GM12801 (cell line): ENCODE results near the gene SSH3.

Experiments
- TF ChIP-seq, protein P1 (sequence below): IDR thresholded peaks from one replicate; pipeline ENCODE4 v1.5.1; 2011; ENCODE audit warnings: control low read depth; ENCODE audit not compliant: insufficient read length; ENCODE audit errors: extremely low read depth

SSH3 gene

DNA sequence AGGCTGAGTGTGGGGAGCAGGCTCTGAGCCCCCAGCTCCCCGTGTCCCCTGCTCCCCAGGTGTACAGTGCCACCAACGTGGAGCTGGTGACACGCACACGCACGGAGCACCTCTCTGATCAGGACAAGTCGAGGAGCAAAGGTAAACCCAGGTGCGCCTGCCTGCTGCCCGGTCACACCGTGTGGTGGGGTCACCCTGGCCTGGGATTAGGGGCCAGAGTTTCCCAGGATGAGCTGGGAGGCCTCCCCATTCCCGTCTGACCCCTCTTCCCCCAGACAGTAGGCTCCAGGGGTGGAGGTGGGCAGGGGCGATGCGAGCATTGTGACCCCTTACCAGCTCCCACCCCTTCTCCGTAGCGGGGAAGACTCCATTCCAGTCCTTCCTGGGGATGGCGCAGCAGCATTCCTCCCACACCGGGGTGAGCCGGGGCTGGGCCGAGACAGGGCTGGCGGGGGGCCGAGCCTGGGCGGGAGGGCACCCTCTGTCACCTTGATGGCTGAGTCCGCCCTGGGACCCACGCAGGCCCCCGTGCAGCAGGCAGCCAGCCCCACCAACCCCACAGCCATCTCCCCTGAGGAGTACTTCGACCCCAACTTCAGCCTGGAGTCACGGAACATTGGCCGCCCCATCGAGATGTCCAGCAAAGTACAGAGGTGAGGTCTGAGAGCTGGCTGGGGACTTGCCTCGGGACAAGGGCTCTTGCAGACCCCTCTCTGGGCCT, 3.7 kb upstream of the SSH3 start:
- TF ChIP-seq, protein P1, sequence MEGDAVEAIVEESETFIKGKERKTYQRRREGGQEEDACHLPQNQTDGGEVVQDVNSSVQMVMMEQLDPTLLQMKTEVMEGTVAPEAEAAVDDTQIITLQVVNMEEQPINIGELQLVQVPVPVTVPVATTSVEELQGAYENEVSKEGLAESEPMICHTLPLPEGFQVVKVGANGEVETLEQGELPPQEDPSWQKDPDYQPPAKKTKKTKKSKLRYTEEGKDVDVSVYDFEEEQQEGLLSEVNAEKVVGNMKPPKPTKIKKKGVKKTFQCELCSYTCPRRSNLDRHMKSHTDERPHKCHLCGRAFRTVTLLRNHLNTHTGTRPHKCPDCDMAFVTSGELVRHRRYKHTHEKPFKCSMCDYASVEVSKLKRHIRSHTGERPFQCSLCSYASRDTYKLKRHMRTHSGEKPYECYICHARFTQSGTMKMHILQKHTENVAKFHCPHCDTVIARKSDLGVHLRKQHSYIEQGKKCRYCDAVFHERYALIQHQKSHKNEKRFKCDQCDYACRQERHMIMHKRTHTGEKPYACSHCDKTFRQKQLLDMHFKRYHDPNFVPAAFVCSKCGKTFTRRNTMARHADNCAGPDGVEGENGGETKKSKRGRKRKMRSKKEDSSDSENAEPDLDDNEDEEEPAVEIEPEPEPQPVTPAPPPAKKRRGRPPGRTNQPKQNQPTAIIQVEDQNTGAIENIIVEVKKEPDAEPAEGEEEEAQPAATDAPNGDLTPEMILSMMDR: no peak

DNA sequence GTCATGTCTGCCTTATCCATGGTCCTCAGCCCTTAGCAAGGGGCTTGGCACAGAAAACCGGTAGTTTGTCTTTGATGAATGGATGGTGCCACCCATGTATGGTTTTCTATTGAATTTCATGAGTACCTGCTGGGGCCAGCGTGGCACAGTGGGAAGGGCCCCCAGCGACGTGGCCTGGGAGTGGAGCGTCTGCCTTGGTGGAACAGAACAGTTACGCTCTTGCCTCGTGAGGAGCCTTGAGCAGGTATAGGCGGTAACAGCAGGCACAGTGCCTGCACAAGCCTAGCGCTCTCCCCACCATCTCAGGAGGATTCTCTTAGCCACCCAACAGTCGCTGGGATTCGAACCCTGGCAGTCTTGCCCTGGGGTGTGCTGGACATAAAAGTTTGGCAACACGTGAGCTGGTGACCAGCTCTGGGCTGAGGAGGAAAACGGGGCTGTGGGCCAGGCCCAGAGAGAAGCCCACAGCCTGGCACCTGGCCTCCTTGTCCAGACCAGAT, 3.0 kb upstream of the SSH3 start:
- TF ChIP-seq, protein P1: no peak

DNA sequence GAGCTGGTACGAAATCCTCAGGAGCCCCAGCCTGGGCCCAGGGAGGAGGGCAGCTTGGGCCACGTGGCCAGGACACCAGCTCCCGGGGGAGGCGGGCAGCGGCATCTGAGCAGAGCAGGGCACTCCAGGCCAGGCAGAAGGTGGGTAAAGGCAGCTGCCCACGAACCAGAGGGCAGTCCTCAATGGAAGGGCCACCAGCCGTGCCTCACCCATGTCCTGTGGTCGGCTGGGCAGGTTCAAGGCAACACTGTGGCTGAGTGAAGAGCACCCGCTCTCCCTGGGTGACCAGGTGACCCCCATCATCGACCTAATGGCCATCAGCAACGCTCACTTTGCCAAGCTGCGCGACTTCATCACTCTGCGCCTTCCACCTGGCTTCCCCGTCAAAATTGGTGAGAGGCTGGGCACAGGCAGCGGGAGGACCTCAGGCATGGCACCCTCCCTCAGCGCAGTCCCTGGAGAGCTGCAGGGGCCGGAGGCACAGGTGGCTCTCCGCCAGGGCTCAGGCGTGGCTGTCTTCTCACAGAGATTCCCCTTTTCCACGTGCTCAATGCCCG, 2.5 kb upstream of the SSH3 start:
- TF ChIP-seq, protein P1: no peak

DNA sequence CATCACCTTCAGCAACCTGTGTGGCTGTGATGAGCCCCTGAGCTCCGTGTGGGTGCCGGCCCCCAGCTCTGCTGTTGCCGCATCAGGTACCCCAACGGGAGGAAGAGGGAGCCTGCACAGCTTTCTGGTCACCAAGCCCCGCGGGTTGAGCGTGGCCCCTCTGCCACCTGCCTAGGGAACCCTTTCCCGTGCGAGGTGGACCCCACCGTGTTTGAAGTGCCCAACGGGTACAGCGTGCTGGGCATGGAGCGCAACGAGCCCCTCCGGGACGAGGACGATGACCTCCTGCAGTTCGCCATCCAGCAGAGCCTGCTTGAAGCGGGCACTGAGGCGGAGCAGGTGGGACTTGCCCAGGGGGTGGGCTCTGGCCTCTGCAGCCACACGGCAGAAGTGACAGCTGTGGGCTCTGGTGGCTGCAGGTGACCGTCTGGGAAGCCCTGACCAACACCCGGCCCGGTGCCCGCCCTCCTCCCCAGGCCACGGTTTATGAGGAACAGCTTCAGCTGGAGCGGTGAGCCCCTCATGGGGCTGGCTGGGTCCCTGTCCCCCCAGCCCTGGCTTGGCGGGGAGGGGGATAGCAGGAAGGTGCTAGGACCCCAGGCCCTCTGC, 1.9 kb upstream of the SSH3 start:
- TF ChIP-seq, protein P1: no peak

DNA sequence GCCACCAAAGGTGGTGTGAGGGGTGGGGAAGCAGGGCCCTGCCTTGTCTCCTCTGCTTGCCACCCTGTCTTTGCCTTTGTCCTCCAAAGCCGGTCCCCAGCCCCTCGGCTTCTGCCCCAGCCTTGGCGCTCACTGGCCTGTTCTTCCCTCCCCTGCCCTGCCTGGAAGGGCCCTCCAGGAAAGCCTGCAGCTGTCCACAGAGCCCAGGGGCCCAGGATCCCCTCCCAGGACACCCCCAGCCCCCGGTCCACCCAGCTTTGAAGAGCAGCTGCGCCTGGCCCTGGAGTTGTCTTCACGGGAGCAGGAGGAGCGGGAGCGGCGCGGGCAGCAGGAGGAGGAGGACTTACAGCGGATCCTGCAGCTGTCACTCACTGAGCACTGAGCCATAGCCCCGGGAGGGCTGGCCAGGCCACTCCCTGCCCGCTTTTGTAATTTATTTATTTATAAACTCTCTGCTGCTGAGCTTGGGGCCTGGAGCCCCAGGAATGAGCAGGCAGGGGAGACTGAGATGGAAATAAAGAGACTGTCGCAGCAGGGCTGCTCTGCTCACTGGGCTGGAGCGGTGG, 1.3 kb upstream of the SSH3 start:
- TF ChIP-seq, protein P1: no peak

DNA sequence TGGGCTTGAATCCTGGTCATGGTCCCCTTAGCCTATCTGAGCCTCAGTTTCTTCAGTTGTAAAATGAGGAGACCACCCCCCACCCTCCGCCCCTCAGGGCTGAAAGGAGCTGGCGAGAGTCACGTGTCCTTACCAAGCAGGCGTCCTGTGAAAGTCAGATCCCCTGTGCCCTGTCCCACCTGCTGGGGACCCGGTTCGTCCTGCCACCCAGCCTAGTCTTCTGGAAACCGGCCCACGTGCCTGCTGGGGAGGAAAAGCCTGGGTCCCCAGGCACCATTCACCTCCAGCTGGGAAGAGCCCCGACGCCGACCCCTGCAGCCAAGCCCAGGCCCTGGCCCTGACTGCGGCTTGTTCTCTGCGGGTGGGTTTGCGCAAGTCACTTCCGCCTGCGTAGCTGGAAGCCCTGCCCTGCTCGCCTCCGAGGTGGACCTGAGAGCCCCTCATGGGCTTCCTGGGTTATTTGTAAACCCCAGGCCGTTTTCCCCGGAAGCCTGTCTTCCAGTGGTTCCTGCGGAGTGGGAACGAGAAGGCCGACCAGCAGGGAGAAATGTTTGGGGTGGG, 679 bp upstream of the SSH3 start:
- TF ChIP-seq, protein P1: no peak

DNA sequence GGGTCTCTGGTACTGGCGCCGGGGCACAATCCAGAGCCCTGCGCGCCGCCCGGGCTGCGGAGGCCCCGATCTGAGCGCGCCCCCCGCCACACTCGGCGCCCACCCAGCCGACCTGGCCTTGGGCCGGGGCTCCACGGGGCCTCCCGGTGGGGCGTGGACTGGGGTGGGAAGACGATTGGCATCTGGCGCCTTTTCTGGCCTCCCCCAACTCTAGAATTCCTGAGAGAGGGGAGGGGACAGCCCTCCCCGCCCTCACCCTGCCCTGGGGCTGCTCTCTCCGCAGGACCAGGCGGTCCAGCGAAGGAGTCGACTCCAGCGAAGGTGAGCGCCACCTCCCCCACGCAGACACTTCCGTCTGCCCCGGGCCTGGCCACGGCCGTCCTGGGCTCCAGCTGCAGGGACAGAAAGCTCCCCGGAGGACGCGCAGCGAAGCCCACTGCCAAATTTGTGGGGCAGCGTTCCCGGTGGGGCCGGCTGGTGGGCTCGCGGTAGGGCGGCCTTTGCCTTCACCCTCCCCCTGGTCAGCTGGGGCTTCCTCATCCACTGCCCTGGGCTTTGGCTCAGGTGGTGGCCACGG, 593 bp downstream of the SSH3 start:
- TF ChIP-seq, protein P1: no peak
